H1 (cell line): ENCODE data around the gene NELL1. TPM values are rescaled to one million over a fixed set of nuclear protein-coding genes. Genes with fewer than 3 reads are reported as not detected.
A peak's percentile ranks its signal among the peaks of the same experiment; 100 is the strongest.

Experiments used
- CTCF ChIA-PET: fragments of 300-600 bp; sonication (Branson Sonifier 250); formaldehyde crosslinking; loops from one replicate; lab custom pipeline; 2021; ENCODE audit not compliant: partially characterized antibody; lab: Charles Lee
- POLR2A ChIA-PET: fragments of 300-600 bp; sonication (Branson Sonifier 250); formaldehyde crosslinking; loops from one replicate; lab custom pipeline; 2021; ENCODE audit warnings: inconsistent platforms; ENCODE audit not compliant: partially characterized antibody; lab: Charles Lee
- DNase-seq, 2 experiments: peaks; one replicate each; pipeline versions ENCODE4 v3.0.0 to v3.0.0-alpha.2; 2010 to 2022; ENCODE audit warnings: low spot score in 2 of 2, low read depth in 1 of 2, mixed read lengths in 1 of 2
- FAIRE-seq: peaks from 2 replicates; lab custom pipeline; 2011; peaks lifted over from hg19 to GRCh38; lab: Jason Lieb, UNC
- H2AFZ ChIP-seq: 2 replicates; pipeline ENCODE4 v1.8.1; 2012; ENCODE audit warnings: low read length, inconsistent platforms
- H2AK5ac ChIP-seq: 2 replicates; pipeline ENCODE4 v1.6.1; 2013; ENCODE audit warnings: low read depth, low read length
- H2BK120ac ChIP-seq: replicated peaks from 2 replicates; pipeline ENCODE3; 2013; ENCODE audit warnings: low read depth, low read length, inconsistent platforms
- H2BK12ac ChIP-seq: 2 replicates; pipeline ENCODE4 v1.6.1; 2013; ENCODE audit warnings: low read depth, low read length
- H2BK15ac ChIP-seq: 2 replicates; pipeline ENCODE4 v1.6.1; 2013; ENCODE audit warnings: low read length
- H2BK20ac ChIP-seq: 2 replicates; pipeline ENCODE4 v1.6.1; 2013; ENCODE audit warnings: low read length
- H2BK5ac ChIP-seq: 2 replicates; pipeline ENCODE4 v1.6.1; 2013; ENCODE audit warnings: low read depth, low read length
- H3K14ac ChIP-seq: 2 replicates; pipeline ENCODE4 v1.6.1; 2013; ENCODE audit warnings: inconsistent platforms; ENCODE audit not compliant: insufficient read length
- H3K18ac ChIP-seq: 2 replicates; pipeline ENCODE4 v1.6.1; 2013; ENCODE audit warnings: low read length; ENCODE audit errors: extremely low read depth
- H3K23ac ChIP-seq: 2 replicates; pipeline ENCODE4 v1.6.1; 2013; ENCODE audit warnings: inconsistent platforms; ENCODE audit not compliant: insufficient read length
- H3K23me2 ChIP-seq: 2 replicates; pipeline ENCODE4 v1.6.1; 2013; ENCODE audit warnings: low read depth, low read length
- H3K27ac ChIP-seq: 2 replicates; pipeline ENCODE4 v1.6.1; 2011; ENCODE audit warnings: low read depth, low read length, inconsistent platforms
- H3K27me3 ChIP-seq, 4 experiments: replicated peaks in 1 of 4; 1 replicate in 1 of 4; 2 replicates in 3 of 4; pipeline versions ENCODE4 v1.6.1 to v1.8.1; 2011 to 2013; ENCODE audit warnings: low read length in 3 of 4, mild to moderate bottlenecking in 3 of 4, inconsistent platforms in 2 of 4, mixed read lengths in 2 of 4, moderate library complexity in 1 of 4; ENCODE audit not compliant: control insufficient read depth in 3 of 4, insufficient read depth in 3 of 4; ENCODE audit errors: extremely low read depth in 1 of 4
- H3K36me3 ChIP-seq, 4 experiments: 2 replicates each; pipeline versions ENCODE4 v1.6.1 to v1.8.1; 2011 to 2013; ENCODE audit warnings: mild to moderate bottlenecking in 4 of 4, low read length in 3 of 4, moderate library complexity in 2 of 4, control low read depth in 1 of 4, inconsistent platforms in 1 of 4; ENCODE audit not compliant: insufficient read depth in 4 of 4, control insufficient read depth in 2 of 4
- H3K4ac ChIP-seq: replicated peaks from 2 replicates; pipeline ENCODE3; 2013; ENCODE audit warnings: low read length, low read depth, mixed read lengths, inconsistent platforms; ENCODE audit not compliant: insufficient read length
- H3K4me1 ChIP-seq, 4 experiments: replicated peaks in 1 of 4; 1 replicate in 1 of 4; 2 replicates in 3 of 4; pipeline versions ENCODE4 v1.6.1 to v1.8.1; 2011 to 2013; ENCODE audit warnings: low read length in 3 of 4, inconsistent platforms in 2 of 4, mixed read lengths in 1 of 4; ENCODE audit not compliant: insufficient read depth in 4 of 4, control insufficient read depth in 3 of 4
- H3K4me2 ChIP-seq, 2 experiments: 2 replicates each; pipeline versions ENCODE4 v1.6.1 to v1.8.1; 2011 to 2013; ENCODE audit warnings: low read depth in 2 of 2, low read length in 2 of 2, control low read depth in 1 of 2, inconsistent platforms in 1 of 2, mild to moderate bottlenecking in 1 of 2; ENCODE audit not compliant: insufficient read depth in 1 of 2
- H3K4me3 ChIP-seq, 4 experiments: fragments of 200-600, 300-600 bp in 1 of 4; sonication (generic), shearing (Covaris generic), sonication (Bioruptor Twin) in 1 of 4; 2 replicates each; pipeline versions ENCODE4 v1.5.1 to v1.8.1; 2011 to 2016; ENCODE audit warnings: low read length in 4 of 4, low read depth in 3 of 4, control low read depth in 2 of 4, inconsistent platforms in 2 of 4, mild to moderate bottlenecking in 2 of 4, mixed read lengths in 1 of 4, moderate library complexity in 1 of 4; ENCODE audit not compliant: insufficient read depth in 2 of 4; ENCODE audit errors: extremely low read depth in 1 of 4
- H3K56ac ChIP-seq: replicated peaks from 2 replicates; pipeline ENCODE3; 2013; ENCODE audit warnings: low read depth, mild to moderate bottlenecking, mixed read lengths, low read length, inconsistent platforms; ENCODE audit not compliant: insufficient read length
- H3K79me1 ChIP-seq: 2 replicates; pipeline ENCODE4 v1.6.1; 2013; ENCODE audit warnings: low read depth, low read length, control low read depth
- H3K79me2 ChIP-seq, 2 experiments: 2 replicates each; pipeline versions ENCODE4 v1.6.1 to v1.8.1; 2012 to 2013; ENCODE audit warnings: low read length in 2 of 2, mild to moderate bottlenecking in 2 of 2, inconsistent platforms in 1 of 2; ENCODE audit not compliant: insufficient read depth in 2 of 2, control insufficient read depth in 1 of 2
- H3K9ac ChIP-seq, 4 experiments: replicated peaks in 1 of 4; 1 replicate in 1 of 4; 2 replicates in 3 of 4; pipeline versions ENCODE4 v1.6.1 to v1.8.1; 2011 to 2013; ENCODE audit warnings: low read depth in 3 of 4, low read length in 3 of 4, control low read depth in 2 of 4, mild to moderate bottlenecking in 2 of 4, moderate library complexity in 2 of 4, inconsistent platforms in 1 of 4; ENCODE audit errors: extremely low read depth in 1 of 4
- H3K9me3 ChIP-seq, 2 experiments: 2 replicates each; pipeline versions ENCODE4 v1.6.1 to v1.8.1; 2012 to 2013; ENCODE audit warnings: mild to moderate bottlenecking in 2 of 2, moderate library complexity in 2 of 2, control low read depth in 1 of 2, inconsistent platforms in 1 of 2, low read depth in 1 of 2, low read length in 1 of 2, mixed read lengths in 1 of 2; ENCODE audit not compliant: insufficient read depth in 2 of 2
- H4K20me1 ChIP-seq, 2 experiments: replicated peaks in 1 of 2; 2 replicates each; pipeline versions ENCODE3 to v1.8.1; 2011 to 2013; ENCODE audit warnings: inconsistent platforms in 2 of 2, low read length in 2 of 2, mild to moderate bottlenecking in 1 of 2; ENCODE audit not compliant: insufficient read depth in 2 of 2, control insufficient read depth in 1 of 2
- H4K5ac ChIP-seq: 2 replicates; pipeline ENCODE4 v1.6.1; 2013; ENCODE audit warnings: low read length, low read depth, mixed read lengths, inconsistent platforms; ENCODE audit not compliant: insufficient read length
- H4K8ac ChIP-seq: 2 replicates; pipeline ENCODE4 v1.8.0; 2013; ENCODE audit warnings: mild to moderate bottlenecking, moderate library complexity, low read length, inconsistent platforms; ENCODE audit not compliant: insufficient read depth; ENCODE audit errors: extremely low read depth
- H4K91ac ChIP-seq: replicated peaks from 2 replicates; pipeline ENCODE3; 2013; ENCODE audit warnings: low read length, mixed read lengths, inconsistent platforms; ENCODE audit not compliant: insufficient read length
- BRCA1 ChIP-seq: IDR thresholded peaks from 2 replicates; pipeline ENCODE4 v1.6.1; 2012; ENCODE audit warnings: low read depth, low read length, improper control_type of control experiment
- EGR1 ChIP-seq: IDR thresholded peaks from 2 replicates; pipeline ENCODE4 v1.6.1; 2011; ENCODE audit warnings: low read depth, low read length, borderline replicate concordance
- WGBS, 2 experiments: shearing (Covaris generic) in 1 of 2; methylation state at CpG; one replicate each; pipeline versions ENCODE4 v1.1.6 to v1.1.7; 2013 to 2015; ENCODE audit warnings: low lambda C conversion rate in 2 of 2, mixed read lengths in 2 of 2, inconsistent platforms in 1 of 2, low coverage in 1 of 2, missing lambda C conversion rate in 1 of 2; ENCODE audit not compliant: insufficient replicate concordance in 2 of 2, insufficient coverage in 1 of 2, insufficient read length in 1 of 2; ENCODE audit errors: extremely low coverage in 1 of 2, missing lambda C conversion rate in 1 of 2; 5-methylcytosine and 5-hydroxymethylcytosine counted together
- polyA plus RNA-seq, 7 experiments: library from polyadenylated mRNA; depleted of rRNA in 3 of 7; stranded (reverse) in 5 of 7; unstranded in 2 of 7; fragments of >200 nt in 5 of 7; fragments of 200-250 nt in 2 of 7; gene quantifications; 1 replicate in 5 of 7; 2 replicates in 1 of 7; 4 replicates in 1 of 7; pipeline versions ENCODE4 v1.2.1 to v1.2.3, GENCODE V29; 2011 to 2013; ENCODE audit warnings: missing spikeins in 2 of 7, mixed read lengths in 2 of 7
- total RNA-seq: library from RNA; stranded (reverse); fragmentation: NEBNext Ultra II Directional; extraction: Animal tissue kit (Norgen Biotek cat#: 25700); gene quantifications from 2 replicates; pipeline ENCODE4 v1.2.1, GENCODE V29; 2021

The NELL1 gene
- total and polyA plus RNA-seq, 2 of the 8 experiments (the other 6 are each of a cell fraction or from before 2014, with no cell fraction given) = 0.21 TPM; not detected in 1

- Histone ChIP-seq H3K4me1 (peaks cover 0 to 7% (median 5%) of the 10 kb centered on the region in 4 experiments; a peak in 5 of 7 replicates), H3K4me2 (peak overlapping the region; percentile 18 to 19; a peak in 2 of 4 replicates), H3K18ac (no peak overlapping the region), H2BK5ac (no peak overlapping the region), H4K20me1 (no peaks in the 10 kb centered on the region), H3K79me2 (no peaks in the 10 kb centered on the region), H2BK120ac (no peak overlapping the region), H3K27me3 (no peaks in the 10 kb centered on the region), H2AK5ac (no peak overlapping the region), H3K23ac (no peak overlapping the region), H2BK20ac (no peak overlapping the region; the same call in 1 of the 2 replicates), H3K56ac (no peak overlapping the region), H3K79me1 (no peaks in the 10 kb centered on the region), H3K9me3 (no peaks in the 10 kb centered on the region), H4K91ac (no peak overlapping the region), H2BK12ac (no peak overlapping the region), H2BK15ac (0 out of 2 replicates have a peak overlapping the region, but pooled peaks have one; percentile 8), H3K23me2 (no peaks in the 10 kb centered on the region; the same call in 1 of the 2 replicates), H4K8ac (no peak overlapping the region), H3K4me3 (no peak overlapping the region), H3K9ac (no peak overlapping the region), H4K5ac (no peak overlapping the region), H3K36me3 (no peaks in the 10 kb centered on the region), H3K4ac (no peak overlapping the region), H2AFZ (peak overlapping the region; percentile 36), H3K27ac (no peak overlapping the region), H3K14ac (no peak overlapping the region)
- ChIA-PET POLR2A (no interaction called here), CTCF (interaction anchor here (2.1 to 3.6 kb wide), 2 partner anchors 10 to 14 kb away, joined by 14 to 17 read pairs; no protein-coding TSS in a partner anchor)
- DNase-seq = no peak
- 61% methylated on average over 1 of the region's 1 CpG; no CpG with 5 or more reads in 1 of the 2 experiments for WGBS, 2 experiments
- FAIRE-seq = no peak
- TF ChIP-seq EGR1 (no peak), BRCA1 (no peak)
Observed at GRCh38 chr11:20658135-20658534, 11.3 kb upstream of the NELL1 start.
